HL-60 (cell line): ENCODE data around the gene CKAP2L.

ENCODE experiments used
- CTCF ChIP-seq: IDR thresholded peaks from one replicate; pipeline ENCODE4 v1.5.1; 2011; ENCODE audit warnings: low read length, control low read depth, inconsistent platforms; ENCODE audit not compliant: insufficient read depth
- GABPA ChIP-seq: IDR thresholded peaks from 2 replicates; pipeline ENCODE4 v1.6.1; 2012; ENCODE audit warnings: low read depth
- POLR2AphosphoS5 ChIP-seq: IDR thresholded peaks from 2 replicates; pipeline ENCODE4 v1.6.1; 2012; ENCODE audit warnings: low read depth

DNA sequence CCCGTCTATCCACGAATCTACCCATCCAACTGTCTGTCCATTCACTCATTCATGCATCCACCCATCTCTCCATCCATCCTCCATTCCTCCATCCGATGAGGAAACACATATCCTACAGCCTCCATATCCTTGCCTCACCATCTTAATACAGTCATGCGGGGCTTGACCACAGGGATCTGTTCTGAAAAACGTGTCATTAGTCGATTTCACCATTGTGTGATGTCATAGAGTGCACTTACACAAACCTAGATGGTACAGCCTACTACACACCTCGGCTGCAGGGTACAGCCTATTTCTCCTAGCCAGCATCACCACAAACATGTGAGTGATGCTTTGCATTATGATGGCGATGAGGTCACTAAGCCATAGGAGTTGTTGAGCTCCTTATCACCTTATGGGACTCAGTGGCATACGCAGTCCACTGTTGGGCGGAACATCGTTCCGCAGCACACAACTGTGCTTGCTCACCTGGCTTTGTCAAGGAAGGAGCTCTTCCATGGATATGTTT is 45.5 kb downstream of the CKAP2L start:
- TF ChIP-seq CTCF, result no peak
- TF ChIP-seq POLR2AphosphoS5, result no peak
- TF ChIP-seq GABPA, result no peak
